GM12873 (cell line): ENCODE measurements around the gene MICAL2.

Source experiments
- TF ChIP-seq, protein P1 (sequence below): IDR thresholded peaks from 2 replicates; pipeline ENCODE4 v1.5.1; 2012; ENCODE audit warnings: low read depth, mild to moderate bottlenecking, moderate library complexity, low read length, control low read depth; ENCODE audit not compliant: insufficient read depth; ENCODE audit errors: missing control alignments

Gene MICAL2

DNA sequence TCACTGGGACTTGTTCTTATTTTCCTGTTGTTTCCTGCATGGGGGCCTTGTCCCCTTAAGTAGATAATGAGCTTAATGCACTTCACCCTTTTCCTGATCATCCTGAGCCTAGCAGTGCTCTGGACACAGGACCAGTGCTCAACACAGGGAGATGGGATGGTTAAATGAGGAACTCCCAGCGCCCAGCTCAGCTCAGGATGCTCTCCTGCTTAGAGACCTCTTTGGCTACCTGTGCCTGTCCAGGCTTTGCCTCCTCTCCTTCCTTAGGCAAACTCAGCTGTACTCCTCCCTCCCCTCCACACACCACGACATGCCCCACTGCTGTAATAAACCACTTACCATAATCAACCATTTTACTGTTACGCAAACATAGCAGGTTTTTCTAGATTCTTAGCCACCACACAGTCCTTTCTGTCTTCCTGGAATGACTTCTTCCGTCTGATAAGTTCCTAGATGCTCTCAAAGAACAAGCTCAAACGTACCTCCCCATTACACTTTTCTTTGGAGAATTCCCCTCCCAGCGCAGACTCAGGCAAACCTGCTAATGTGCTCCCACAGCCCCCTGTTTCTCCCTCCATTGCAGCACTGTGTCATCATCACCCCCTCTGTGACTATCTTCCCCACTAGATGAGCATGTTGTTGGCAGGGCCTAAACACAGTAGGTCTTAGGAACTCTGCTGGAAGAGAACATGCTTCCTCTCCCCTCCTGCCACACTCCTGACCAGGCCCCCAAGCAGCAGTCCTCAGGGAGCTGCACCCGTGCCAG is 113.6 kb downstream of the MICAL2 start:
- TF ChIP-seq, protein P1, sequence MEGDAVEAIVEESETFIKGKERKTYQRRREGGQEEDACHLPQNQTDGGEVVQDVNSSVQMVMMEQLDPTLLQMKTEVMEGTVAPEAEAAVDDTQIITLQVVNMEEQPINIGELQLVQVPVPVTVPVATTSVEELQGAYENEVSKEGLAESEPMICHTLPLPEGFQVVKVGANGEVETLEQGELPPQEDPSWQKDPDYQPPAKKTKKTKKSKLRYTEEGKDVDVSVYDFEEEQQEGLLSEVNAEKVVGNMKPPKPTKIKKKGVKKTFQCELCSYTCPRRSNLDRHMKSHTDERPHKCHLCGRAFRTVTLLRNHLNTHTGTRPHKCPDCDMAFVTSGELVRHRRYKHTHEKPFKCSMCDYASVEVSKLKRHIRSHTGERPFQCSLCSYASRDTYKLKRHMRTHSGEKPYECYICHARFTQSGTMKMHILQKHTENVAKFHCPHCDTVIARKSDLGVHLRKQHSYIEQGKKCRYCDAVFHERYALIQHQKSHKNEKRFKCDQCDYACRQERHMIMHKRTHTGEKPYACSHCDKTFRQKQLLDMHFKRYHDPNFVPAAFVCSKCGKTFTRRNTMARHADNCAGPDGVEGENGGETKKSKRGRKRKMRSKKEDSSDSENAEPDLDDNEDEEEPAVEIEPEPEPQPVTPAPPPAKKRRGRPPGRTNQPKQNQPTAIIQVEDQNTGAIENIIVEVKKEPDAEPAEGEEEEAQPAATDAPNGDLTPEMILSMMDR = no peak

DNA sequence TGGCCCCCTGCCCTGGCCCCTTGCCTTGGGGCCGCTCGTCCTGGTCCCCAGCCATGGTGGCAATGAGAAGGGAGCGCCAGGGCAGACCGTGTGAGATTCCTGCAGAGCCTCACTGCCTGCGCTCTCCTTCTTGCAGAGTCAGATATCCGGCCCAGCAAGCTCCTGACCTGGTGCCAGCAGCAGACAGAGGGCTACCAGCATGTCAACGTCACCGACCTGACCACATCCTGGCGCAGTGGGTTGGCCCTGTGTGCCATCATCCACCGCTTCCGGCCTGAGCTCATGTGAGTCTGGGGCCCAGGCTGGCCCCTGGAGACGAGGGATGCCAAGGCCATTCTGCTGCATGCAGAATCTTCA is 114.1 kb downstream of the MICAL2 start:
- TF ChIP-seq, protein P1 = no peak

DNA sequence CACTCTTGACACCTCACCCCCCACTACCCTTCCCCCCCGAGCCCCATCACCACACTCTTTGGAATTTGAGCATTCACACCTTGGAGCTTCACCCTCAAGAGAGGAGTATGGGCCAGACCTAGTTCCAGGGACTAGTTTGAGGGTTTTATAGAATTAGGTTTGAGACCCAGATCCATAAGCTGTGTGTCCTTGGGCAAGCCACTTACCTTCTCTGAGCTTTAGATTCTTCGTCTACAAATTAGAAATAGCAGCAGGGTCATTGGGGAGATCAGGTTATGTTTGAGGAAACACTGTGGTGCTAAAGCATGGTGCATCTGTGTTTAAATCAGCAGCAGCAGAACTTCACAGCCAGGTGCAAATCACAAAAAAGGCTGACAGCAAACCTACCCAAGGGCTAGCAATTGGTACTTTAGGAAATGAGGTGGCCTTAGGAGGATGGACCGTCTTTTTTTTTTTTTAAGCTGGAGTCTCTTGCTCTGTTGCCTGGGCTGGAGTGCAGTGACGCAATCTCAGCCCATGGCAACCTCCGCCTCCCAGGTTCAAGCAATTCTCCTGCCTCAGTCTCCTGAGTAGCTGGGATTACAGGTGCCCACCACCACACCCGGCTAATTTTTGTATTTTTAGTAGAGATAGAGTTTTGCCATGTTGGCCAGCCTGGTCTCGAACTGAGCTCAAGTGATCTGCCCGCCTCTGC is 114.8 kb downstream of the MICAL2 start:
- TF ChIP-seq, protein P1 = no peak

DNA sequence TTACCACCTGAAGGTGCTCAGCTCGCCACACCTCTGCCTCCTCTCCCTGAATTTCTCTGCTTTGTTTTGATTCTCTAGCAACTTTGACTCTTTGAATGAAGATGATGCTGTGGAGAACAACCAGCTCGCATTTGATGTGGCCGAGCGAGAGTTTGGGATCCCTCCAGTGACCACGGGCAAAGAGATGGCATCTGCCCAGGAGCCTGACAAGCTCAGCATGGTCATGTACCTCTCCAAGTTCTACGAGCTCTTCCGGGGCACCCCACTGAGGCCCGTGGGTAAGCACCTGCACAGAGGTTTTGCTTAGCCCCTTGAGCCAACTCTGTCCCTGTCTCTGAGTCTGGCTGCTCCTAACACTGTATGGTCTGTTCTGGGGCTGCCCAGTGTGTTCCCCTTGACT is 115.7 kb downstream of the MICAL2 start:
- TF ChIP-seq, protein P1 = no peak

DNA sequence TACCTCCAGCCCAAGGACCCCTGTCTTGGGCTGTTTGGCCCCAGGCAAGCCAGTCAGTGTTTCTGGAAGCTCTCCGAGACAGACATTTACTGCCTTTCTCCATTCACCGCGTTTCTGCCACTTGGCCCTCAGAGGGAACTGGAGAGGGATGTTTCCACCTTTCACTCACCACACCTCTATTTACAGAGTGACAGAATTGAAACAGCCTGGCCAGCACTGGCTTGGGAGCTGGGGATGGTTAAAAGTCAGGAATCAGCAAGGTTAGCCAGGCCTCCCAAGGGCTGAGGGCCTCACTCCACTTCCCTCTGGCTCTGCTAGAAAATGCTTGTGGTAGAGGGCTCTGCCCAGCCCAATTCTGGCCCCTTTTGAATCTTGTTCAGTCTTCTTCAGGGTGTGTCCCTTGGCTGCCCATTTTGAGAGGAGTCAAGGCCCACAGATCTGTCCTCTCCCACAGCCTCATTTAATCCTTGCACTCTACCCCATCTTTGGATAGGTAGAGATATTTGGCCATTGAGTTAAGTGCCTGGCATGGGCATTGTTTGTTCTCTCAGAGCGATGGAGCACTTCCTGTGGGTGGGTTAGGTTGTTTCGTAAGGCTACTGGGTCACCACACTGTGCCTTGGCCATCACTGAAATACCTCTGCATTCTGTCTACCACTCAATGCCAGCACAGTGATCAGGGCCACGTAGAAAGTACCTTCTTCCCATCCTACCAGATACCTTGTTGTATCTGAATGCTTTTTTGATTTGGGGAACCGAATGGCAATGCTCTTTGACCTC is 119.2 kb downstream of the MICAL2 start:
- TF ChIP-seq, protein P1 = no peak

DNA sequence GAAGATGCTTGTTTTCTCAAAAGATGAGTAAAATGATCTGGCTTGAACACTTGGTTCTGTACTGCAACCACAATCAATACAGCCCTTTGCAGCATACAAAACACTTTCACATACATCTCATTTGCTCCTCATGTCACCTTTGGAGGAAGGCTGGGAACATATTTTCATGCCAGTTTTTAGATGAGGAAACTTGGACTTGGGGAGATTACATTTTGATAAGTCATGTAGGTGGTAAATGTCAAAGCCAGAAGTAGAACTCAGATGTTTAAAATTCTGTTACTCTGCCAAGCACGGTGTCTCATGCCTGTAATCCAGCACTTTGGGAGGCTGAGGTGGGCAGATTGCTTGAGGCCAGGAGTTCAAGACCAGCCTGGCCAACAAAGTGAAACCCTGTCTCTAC is 121.8 kb downstream of the MICAL2 start:
- TF ChIP-seq, protein P1 = no peak

DNA sequence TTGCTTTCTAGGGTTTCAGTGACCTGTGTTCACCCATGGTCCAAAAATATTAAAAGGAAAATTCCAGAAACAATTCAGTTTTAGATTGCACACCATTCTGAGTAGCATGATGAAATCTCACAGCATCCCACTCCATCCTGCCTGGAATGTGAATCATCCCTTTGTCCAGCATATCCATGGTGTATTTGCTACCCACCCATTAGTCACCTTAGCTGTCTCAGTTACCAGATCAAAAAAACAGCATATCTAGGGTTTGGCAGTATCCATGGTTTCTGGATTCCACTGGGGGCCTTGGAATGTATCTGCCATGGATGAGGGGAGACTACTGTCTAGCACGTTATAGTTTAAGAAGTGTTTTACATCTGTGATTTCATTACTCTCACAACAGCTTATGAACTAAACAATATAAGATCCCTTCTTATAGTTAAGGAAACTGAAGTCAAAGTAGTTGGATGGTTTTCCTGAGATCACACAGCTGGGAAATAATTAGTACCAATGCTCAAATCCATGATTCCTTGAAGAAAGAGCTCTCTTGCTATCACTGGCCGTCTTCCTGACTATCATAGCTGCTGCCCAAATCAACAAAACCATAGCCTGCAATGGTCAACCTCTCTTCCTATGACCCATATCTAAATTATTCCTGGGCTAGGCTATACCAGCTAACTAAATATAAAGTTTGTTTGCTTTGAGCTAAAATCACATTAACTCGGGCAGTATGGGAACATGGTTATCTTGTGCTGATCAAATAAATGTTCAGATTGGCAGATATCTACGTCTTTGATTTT is 122.6 kb downstream of the MICAL2 start:
- TF ChIP-seq, protein P1 = no peak
